CD4-positive, alpha-beta T cell treated with Interleukin-10 for 1 hour (primary cell): ENCODE data around the gene ATP1B2.
A peak's percentile ranks its signal among the peaks of the same experiment; 100 is the strongest.
"Not testable (repeated sequence)": the region's sequence is repeated elsewhere in the genome, so short reads cannot be mapped to it uniquely, and the experiment has no call there.

Experiments
- DNase-seq: peaks from one replicate; pipeline ENCODE4 v3.0.0-alpha.2; 2020

The ATP1B2 gene, protein sequence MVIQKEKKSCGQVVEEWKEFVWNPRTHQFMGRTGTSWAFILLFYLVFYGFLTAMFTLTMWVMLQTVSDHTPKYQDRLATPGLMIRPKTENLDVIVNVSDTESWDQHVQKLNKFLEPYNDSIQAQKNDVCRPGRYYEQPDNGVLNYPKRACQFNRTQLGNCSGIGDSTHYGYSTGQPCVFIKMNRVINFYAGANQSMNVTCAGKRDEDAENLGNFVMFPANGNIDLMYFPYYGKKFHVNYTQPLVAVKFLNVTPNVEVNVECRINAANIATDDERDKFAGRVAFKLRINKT

DNA sequence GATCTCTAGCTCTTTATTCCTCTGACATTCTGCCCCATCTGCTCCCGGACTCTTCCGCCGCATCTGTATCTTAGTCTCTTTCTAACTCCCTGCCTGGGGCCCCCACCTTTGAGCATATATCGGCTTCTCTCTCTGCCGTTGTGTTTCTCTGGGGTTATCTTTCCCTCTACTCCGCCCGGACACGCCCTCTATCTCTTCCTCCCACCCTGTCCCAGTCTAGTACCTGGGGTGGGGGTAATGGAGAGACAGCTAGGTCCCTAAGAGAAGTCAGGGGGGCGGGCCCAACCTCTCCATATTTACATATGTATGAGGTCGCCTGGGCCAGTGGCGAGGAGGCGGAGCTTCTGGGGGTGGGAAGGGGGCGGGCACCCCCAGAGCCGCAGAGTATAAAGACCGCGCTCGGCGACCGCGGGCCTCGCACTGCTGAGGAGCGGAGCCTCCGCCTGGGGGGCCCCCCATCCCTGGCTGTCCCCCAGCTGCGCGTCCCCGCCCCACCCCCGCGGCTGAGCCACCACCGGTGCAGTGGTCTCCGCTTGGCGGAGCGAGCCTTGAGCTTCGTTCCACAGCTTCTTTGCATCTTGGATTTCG lies at the start of gene ATP1B2:
ATP1B2 (plus strand) TSS at position 418 of the 588 bp plus-strand sequence. CDS start 593 bp downstream, outside the sequence.
- DNase-seq: peak; percentile 79

DNA sequence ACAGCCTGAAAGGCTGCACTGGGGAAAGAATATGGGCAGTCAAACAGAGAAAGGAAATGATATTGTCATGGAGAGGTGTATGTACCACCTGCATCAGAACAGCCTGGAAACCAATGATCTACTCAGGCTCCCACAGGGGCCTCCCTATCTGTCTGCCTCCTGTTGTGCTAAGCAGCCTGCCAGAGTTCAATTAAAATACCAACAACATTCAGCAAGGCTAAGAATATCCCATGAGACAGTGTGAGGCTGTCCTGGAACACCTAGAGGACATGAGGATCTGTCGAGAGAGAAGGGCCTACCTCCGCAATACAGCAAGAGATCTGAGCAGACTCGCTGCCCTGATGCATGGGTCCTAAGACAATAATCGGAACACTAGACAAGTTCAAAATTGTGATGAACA lies 44.4 kb upstream of the ATP1B2 start:
- no peak for DNase-seq

DNA sequence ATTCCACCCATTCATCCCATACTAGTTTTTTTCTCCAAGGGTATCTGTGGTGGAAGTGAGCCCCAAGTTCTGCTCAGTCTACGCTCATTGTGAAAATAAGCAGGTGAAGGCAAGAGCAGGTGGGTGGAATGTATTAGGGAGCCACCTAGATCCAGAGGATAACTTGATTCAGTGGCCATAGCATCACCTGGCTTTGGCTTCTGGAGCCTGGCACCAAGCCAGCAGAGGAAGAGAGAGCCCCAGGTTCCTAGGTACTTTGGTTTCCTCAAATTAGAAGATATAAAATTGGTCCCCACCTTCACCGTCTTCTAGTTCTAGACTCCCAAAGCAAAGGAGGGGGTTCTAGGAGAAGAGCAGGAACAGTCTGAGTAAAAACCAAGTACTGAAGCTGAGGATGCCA lies 40.1 kb upstream of the ATP1B2 start:
- no peak for DNase-seq

DNA sequence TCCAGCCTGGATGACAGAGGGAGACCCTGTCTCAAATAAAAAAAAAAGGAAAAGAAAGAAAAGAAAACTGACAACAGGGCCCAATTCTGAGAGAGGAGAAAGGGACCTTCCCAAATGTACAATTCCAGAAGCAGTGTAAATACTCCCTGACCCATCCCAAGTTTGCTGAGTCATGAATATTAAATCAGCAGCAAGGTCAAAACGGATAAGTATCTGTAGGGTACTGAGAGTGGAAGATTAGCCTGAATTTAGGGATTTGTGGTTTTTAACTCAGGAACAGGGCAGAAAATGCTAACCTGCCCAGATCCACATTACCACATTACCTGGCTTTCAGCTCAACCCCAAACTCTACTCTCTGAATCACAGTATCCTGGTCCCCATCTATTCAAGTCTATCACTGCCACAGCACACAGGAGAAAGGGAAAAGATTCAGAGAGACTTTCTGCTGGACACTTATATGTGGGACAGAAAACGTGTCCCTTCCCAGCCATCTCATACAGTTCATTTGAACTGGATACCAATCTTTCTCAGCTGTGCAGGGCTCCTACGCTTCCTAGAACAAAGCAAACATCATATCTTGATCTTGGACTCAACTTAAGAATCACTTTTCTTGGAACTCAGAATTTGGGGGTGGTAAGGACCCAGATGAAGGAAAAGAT lies 39.0 kb upstream of the ATP1B2 start:
- DNase-seq: no peak

DNA sequence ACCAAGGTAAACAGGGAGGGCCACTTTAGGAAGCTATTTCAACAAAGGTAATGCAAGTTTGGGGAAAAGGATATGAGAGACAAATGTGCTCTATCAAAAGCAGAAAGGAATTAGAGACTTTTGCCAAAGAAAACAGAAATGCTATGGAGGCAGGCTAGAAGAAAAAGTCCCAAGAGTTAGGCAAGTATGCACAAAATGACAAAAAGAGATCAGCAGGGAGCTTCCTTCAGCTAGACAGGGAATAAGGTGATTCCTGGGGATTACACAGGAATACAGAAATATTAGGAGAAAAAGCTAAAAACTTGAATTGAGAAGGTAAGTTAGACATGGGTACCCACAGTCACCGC lies 38.5 kb upstream of the ATP1B2 start:
- no peak for DNase-seq

DNA sequence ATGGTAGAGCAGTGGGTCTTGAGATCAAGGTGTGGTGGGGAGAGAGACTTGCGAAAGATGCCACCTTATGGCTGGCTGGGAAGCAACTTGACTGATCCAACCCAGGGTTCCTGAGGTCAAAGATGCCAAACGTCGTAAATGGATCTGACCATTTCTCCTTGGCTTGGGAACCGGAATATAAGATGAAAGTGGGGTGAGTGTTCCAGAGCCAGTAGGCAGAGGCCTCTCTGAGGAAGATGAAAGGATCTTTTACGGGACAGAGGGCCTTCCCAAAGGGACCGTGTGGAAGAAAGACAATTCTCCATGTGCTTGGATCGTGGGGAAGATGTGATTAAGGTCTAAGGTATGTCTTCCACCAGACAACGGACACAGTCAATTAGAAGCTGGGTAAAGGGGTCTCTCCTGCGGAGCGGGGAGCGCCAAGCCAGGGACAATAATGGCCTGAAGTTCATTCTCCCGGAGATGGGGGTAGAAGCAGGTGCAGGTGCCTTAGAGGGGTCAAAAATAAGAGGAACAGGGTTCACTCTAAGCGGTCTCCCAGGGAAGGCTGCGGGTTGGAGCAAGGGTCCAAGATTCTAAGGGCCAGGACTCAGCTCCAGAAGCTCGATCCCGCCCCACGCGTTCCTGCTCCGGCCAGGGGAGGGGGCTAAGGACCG lies 36.8 kb upstream of the ATP1B2 start:
- DNase-seq: peak; percentile 7

- peak; percentile 100 for DNase-seq
Observed at GRCh38 chr17:7614425-7615264, 36.1 kb upstream of the ATP1B2 start, which contains the start of gene FXR2. TSS of gene FXR2 (minus strand) at chr17:7614897. CDS start at chr17:7614532, 365 bp downstream.

DNA sequence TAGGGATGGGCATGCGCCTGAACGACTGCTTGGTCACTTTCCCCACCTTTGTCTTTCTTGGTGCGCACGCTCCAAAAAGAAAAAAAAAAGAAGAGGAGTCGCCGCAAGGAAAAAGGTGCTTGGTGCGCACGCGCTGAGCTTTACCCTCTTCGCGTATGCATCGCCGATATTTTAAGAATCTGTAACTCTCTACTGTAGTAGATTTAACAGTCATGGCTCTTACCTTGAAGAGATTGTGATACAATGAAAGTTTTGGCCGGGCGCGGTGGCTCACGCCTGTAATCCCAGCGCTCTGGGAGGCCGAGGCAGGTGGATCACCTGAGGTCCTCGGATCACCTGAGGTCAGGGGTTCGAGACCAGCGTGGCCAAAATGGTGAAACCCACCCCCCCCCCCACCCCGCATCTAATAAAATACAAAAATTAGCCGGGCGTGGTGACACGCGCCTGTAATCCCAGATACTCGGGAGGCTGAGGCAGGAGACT lies 35.4 kb upstream of the ATP1B2 start:
- no peak for DNase-seq

DNA sequence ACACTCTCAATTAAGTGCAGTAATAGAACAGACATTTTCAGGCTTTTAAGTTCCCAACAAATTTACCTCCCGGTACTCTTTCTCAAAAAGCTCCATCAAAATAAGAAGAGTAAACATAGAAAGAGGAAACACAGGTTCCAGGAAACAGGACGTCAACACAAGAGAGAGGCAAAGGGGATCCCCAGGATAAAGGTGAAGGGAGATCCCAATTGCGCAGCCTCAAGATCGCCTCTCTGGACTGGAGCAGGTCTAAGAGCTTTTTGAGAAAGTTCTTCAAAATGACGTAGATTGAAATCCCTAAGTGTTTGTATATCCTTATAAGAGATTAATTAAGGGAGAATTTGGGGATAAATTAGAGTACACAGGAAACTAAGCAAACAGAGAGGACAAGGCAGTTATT lies 32.1 kb upstream of the ATP1B2 start:
- no peak for DNase-seq

GRCh38 chr17:7620835-7621234 lies 29.9 kb upstream of the ATP1B2 start:
- no peak for DNase-seq

DNA sequence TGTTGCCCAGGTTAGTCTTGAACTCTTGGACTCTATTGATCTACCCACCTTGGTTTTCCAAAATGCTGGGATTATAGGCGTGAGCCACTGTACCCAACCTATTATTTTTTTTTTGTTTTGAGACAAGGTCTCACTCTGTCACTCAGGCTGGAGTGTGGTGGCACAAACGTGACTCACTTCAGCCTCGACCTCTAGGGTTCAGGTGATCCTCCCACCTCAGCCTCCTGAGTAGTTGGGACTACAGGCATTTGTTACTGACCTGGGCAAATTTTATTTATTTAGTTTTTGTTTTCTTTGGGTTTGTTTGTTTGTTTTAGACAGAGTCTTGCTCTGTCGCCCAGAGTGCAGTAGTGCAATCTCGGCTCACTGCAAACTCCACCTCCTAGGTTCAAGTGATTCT lies 27.1 kb upstream of the ATP1B2 start:
- DNase-seq: no peak

DNA sequence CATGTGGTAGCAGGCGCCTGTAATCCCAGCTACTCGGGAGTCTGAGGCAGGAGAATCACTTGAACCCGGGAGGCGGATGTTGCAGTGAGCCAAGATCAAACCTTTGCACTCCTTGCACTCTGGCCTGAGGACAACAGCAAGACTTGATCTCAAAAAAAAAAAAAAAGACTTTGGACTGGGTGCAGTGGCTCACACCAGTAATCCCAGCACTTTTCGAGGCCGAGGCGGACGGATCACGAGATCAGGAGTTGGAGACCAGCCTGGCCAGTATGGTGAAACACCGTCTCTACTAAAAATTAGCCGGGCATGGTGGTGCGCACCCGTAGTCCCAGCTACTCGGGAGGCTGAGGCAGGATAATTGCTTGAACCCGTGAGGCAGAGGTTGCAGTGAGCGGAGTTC lies 25.0 kb upstream of the ATP1B2 start:
- not testable (repeated sequence) for DNase-seq

DNA sequence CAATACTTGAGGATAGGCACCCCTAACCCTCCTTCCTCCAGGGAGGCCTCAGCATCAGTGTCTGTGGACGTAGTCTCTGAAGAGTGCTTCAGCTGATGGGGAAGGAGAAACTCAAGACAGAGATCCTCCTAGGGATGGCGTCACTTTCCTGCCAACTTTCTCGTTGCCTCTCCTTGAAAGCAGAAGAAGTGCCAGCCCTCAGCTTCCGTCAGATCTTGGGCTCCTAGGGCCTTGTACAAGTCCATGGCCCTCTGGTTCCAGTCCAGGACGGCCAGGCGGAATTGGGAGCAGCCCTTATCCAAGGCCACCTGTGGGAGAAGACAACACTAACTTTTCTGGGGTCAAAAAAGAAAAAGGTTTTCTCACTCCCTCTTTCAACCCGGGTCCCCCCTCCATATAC lies 24.4 kb upstream of the ATP1B2 start:
- DNase-seq: no peak

- no peak for DNase-seq
Observed at GRCh38 chr17:7626956-7627249, 23.8 kb upstream of the ATP1B2 start.

GRCh38 chr17:7627250-7628121 lies 23.2 kb upstream of the ATP1B2 start, which contains the start of gene SAT2:
TSS of gene SAT2 (minus strand) at chr17:7627821. CDS start at chr17:7627635, 186 bp downstream.
- DNase-seq: peak; percentile 91

- no peak for DNase-seq
Observed at GRCh38 chr17:7629939-7630571, 20.7 kb upstream of the ATP1B2 start, which contains the start of gene SHBG. TSS of gene SHBG (plus strand) at chr17:7630135. CDS start at chr17:7630173, 38 bp downstream.

GRCh38 chr17:7631398-7632380 lies 19.0 kb upstream of the ATP1B2 start:
- DNase-seq: no peak

DNA sequence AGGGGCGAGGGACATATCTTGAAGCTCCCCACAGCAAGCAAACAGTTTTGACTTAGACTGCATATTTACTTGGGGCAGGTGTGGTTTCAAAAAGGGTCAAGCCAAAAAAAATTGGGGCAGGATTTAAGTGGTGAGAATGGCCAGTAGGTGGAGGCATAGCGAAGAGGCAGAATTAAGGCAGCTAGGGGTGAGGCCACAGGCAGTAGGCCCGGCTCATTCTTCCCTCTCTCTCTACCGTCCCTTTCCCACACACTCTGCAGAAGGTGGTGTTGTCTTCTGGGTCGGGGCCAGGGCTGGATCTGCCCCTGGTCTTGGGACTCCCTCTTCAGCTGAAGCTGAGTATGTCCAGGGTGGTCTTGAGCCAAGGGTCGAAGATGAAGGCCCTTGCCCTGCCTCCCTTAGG lies 18.2 kb upstream of the ATP1B2 start:
- DNase-seq: peak; percentile 57

DNA sequence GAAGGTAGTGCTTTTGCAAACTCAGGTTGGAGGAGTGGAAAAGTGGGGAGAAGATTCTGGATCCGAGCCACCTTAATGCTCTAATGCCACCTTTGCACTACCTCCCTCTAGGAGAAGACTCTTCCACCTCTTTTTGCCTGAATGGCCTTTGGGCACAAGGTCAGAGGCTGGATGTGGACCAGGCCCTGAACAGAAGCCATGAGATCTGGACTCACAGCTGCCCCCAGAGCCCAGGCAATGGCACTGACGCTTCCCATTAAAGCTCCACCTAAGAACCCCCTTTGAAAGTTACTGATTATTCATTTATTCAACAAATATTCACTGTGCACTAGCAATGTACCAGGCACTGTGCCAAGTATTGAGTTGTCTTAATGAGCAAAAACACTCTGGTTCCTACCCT lies 17.6 kb upstream of the ATP1B2 start:
- no peak for DNase-seq

GRCh38 chr17:7634384-7634783 lies 16.3 kb upstream of the ATP1B2 start:
- no peak for DNase-seq
